GM18511 (cell line): ENCODE measurements around the gene DSCAM.

ENCODE experiments used
- ATAC-seq: cut with Tn5 transposase; IDR thresholded peaks from one replicate; pipeline ENCODE4 v1.9.1; 2021; ENCODE audit warnings: mild to moderate bottlenecking, moderate library complexity; ENCODE audit not compliant: unreplicated experiment

The DSCAM gene

DNA sequence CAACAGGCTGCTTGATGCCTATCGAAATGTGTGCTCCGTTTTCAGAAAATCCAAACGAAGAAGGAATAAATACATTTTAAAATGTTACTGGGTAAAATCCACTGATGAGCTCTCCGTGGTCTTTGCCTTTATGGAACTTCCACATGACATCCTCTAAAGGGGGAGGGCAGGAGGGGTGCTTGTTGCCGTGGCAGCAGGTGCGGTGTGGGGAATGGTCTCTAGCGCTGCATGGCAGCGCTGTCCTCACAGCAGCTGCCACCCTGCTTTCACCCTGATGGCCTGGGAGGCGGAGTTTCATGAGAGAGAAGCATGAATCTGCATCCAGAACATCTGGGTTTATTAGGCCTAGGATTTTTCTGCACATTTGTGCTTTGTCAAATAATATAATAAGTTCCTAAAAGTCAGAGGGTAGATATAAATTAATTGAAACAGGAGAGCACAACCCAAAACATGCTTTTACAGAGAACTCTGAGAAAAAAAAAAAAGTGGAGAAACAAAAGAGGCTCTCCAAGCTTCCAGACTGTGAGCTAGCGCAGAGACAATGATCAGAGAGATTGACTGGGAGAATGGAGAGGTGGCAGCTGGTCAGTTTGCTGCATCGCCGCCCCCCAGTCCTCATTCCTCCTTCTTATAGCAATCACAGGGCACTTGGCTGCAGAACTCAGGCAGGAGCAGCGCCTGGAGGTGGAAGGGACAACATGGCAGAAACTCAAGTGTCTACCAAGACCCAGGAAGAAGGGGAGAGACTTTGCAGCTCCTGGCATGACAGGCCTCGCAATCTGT is 228.6 kb downstream of the DSCAM start:
- no peak for ATAC-seq

DNA sequence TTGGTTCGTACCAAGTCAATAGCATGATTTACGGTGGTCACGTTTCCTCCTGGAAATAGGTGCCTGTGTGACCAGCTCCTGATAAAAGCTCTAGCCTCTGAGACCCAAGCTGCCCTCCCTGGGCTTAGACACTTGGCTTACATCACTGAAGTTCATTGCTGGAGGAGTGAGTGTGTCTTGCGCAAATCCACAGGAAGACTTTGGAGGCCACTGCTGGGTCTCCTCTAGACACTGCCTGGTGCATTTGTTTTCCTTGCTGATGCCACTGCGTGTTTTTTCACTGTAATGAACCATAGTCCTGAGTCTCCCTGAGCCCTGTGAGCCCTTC is 230.6 kb downstream of the DSCAM start:
- no peak for ATAC-seq

DNA sequence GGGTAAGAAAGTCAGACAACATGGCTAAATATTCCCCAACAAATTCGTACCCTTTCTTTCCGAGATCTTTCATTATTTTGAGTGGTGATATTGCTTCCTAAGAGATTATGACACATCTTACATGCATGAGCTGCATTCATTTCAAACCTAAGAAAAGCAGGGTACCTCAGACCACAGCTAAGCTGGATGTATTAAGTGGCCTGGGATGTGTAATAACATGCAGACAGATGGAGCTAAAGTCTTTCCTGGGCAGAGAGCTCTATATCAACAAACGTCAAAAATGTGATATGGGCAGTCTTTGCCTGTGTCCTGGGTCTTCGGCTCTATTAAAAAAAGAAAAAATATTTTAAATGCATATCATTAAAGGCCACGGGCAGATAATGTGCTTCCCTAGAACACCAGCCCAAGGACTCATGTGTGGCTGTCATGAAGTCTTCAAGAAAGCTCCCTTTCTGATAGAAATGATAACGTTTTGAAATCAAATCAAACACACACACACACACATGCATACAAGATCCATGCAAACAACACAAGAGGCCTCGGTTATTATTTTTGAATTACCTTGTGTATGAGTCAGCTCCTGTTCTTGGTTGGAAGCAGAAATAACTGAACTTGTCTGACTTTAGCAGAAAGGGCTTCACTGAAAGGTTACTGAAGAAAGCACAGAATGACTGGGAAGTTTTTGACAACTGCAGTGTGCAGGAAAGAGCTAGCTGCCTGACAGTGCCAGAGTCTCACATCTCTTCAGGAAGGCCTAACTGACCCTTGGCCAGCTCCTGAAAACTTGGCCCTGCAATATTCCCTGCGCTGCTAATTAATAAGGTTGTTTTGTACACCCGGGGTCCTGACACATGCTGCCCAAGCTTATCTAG is 231.2 kb downstream of the DSCAM start:
- no peak for ATAC-seq

DNA sequence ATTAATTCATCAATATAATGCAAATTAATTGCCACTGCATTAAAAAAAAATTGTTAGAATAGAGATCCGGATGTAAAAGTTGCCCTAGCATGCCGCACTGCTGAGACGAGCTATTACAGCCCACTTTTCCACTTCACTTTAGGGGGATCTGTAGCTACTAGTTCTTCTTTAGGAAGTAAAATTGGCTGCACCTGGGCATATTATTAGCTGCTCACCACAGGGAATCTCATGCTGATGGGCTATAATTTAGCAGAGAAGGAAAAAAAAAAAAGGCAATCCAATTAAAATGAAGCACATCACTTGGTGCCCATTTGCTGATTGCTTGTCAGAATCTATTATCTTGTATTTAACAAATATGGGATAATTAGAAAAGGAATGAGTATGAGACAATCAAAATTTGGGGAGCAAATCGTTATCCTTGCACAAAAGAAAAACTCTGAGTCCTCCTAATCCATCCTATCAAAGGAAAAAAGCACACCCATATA is 233.4 kb downstream of the DSCAM start:
- no peak for ATAC-seq

DNA sequence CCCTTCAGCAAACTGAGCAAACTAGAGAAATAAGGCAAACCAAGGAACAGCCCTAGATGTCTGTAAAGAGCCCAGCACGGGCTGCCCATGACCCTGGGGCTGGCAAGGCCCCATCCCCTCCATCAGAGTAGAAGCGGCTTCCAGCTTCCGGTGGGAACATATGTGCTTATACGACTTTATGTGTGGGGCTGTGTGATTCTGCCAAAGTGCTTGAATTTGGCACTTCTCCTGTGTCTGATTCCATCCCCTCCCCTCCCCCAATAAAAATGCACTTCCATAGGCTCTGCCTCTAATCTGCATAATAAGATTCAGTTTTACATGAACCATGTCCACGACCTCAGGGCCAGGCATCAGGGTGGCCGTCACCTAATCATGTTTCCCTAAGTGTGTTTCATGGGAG is 236.6 kb downstream of the DSCAM start:
- no peak for ATAC-seq

DNA sequence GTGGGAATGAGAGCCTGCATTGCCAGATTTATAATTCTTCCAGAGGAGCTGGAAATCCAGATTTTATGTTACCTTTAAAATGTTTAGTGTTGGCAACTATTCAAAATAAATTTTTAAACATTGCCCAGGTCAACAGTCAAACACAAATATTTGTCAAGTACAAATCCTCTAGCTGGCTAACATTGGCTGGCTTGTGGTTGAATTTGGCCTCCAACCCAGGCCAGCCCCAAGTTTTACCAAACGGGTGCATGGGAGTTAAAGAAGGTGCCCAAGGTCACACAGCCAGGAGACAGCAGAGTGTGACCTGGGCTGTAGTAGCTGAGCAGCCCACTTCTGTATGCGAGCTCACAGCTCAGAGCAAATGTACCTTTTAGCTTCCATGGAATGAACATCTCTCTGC is 240.6 kb downstream of the DSCAM start:
- ATAC-seq, result no peak

DNA sequence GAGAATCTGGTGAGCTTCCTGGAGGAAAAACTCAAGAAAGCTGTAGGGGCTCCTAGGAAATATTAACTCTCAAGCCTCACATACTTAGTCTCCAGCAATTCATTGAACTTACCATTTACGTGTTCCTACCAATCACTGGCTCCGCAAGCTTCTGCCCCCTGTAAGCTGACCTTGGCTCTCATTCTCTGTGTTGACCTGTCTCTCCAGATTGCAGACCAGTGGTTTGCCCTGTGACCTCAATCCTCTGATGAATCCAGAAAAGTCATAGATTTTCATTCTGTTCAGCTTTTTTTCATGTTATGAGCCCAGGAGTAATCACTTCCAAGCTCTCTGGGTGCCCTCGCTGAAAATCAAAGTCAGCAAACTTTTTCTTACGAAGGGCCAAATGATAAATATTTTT is 241.9 kb downstream of the DSCAM start:
- no peak for ATAC-seq

DNA sequence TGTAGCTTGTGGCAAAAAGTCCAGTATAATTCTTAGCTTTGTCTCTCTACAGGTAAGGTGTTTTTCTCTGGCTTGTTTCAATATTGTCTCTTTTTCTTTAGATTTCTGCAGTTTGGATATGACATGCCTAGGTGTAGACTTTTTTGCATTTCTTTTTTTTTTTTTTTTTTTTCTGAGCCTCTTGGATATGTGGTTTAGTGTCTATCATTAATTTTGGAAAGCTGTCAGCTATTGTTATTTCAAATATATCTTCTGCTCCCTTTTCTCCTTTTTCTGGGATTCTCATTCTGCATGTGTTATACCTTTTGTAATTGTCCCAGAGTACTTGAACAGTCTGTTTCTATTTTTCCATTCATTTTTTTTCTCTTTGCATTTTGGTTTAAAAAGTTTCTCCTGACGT is 243.2 kb downstream of the DSCAM start:
- ATAC-seq, result no peak

DNA sequence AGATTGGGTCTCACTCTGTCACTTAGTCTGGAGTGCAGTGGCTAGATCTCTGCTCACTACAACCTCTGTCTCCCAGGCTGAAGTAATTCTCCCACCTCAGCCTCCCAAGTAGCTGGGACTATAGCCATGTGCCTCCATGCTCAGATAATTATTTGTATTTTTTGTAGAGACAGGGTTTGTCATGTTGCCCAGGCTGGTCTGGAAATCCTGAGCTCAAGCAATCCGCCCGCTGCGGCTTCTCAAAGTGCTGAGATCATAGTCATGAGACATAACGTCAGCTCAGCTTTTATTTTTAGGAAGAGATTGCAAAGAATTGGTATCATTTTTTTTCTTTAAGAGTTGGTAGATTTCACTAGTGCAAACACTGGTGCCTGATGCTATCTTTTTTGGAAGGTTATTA is 244.9 kb downstream of the DSCAM start:
- ATAC-seq, result no peak

DNA sequence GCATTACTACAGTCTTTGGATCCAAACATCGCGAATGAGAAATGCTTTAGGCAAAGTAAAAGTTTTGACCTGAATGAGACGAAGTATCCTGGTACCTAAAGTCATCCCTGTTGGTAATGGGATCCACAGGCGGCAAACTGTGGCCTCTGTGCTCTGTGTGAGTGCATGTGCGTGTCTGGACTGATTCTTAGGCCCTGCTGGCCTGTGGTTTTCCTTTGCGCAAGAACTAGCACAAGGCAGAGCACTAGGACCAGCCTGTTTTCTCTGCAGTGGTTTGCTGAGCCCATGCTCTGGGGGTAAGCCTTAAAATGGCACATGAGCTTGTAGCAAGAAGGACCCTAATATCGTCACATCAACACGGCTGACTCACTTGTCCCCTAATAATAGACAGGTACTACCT is 251.2 kb downstream of the DSCAM start:
- no peak for ATAC-seq

DNA sequence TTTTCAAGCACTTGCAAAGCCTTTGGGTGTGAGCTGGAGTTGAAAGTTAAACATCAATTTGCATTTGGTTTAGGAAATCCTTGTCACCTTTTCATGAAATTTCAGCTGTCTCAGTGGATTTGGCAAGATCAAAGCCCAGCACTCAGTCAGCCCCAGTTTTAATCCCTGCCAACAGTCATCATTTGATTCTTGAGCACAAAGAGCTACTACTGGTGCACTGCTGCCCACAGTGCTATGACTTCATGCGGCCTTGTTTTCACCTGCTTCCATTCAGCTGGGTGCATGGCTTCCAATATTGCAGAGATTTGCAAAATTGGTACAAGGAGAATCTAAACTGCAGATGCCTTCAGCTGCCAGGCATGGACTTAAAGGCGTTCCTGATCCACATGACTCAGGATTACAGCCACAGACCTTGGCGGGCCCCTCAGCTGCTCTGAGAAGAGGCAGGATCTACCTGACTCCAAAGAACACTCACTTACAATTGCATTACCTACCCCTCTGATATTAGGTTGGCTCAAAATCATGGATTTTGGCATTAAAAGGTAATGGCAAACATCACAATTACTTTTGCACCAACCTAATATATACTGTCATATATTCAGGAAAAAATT is 259.1 kb downstream of the DSCAM start:
- no peak for ATAC-seq

DNA sequence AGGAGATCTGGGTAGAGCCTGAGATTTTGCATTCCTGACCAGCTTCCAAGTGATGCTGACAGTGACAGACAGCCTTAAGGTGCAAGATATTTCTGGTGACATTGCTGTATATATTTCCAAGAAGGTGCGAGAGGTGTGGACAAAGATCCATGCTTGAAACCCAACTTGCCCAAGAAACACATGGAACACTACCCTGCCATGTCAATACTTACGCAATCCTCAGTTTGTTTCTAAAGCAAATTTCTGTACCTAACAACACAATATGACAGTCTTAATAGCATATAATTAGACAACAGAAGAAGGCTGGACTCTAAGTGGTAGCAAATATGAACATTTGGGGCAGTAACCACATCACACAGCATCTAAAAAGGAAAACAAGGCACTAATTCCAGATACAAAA is 260.4 kb downstream of the DSCAM start:
- ATAC-seq, result no peak

DNA sequence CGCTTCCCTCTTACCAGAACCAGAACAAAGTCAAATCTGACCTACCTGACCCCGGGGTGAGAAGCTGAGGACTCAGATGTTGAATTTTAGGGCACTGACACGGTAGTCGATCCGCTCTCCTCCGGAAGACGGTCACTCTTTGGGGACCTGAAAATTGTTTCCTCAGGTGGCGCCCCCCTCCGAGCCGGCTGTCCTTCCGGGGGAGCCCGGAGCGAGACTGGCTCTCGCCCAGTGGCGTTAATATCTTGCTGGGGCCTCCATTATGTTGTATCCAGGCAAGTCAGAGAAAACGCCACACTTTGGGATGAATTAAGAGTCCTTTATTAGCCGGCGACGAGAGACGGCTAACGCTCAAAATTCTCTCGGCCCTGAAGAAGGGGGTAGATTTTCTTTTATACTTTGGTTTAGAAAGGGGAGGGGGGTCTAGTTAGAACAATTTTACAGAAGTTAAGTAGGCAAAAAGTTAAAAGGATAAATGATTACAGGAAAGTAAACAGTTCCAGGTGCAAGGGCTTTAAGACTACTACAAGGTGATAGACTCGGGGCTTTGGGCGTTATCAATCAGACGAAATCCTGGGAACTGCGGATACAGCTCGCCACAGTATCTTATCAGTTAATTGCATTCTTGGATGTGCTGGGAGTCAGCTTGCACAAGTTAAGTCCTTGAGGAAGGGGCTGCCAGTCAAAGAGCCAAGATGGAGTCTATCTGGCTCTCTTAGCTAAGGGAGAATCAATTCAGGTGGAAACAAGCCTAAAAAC is 269.5 kb downstream of the DSCAM start:
- no peak for ATAC-seq

DNA sequence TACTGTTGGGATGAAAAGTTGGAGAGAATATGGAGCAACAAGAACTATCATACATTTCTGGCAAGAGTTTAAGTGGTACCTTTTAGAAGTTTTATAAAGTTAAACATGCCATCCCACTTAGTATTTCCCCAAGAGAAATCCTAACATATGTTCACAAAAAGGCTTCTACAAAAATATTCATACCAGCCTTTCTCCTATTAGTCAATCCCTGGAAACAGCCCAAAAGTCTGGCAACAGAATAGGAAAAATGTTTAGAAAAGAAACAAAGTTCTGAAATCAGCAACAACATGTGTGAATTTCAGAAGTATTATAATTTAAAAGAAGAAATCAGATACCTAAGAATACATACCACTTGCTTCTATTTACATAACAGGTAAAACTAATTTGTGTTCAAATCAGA is 271.0 kb downstream of the DSCAM start:
- no peak for ATAC-seq

DNA sequence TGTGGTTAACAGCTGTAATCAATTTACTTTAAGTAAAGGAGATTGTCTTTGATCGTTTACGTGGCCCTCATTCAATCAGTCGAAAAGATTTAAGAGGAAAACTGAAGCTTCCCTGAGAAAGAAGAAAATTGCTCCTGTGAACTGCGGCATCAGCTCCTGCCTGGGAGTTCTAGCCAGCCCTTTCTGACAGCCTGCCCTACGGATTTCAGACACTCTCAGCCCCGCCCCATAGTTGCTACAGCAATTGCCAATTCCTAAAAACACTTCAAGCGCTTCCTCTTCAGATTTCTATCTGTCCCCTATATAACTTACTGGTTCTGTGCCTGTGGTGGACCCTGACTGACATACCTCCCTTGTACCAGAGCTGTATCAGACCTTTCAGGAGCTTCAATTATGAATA is 277.6 kb downstream of the DSCAM start:
- no peak for ATAC-seq

DNA sequence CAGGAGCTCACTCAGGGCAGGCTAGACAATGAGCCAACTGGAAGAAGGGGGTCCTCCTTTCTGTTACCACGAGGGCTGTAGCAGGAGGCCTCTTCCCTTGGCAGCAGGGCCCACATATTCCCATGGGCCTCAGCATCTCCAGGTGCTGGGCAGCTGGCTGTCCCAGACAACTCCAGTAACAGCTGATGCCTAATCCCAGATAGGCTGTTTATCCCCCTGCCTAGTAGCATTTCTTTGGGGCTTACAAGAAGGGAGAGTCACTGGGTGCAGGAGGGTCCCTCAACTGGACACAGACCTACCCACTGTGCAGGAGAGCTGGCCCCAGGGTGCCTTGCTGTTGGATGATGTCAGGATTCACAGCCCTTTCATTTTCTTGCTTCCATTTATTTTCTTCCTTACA is 278.2 kb downstream of the DSCAM start:
- ATAC-seq, result no peak

DNA sequence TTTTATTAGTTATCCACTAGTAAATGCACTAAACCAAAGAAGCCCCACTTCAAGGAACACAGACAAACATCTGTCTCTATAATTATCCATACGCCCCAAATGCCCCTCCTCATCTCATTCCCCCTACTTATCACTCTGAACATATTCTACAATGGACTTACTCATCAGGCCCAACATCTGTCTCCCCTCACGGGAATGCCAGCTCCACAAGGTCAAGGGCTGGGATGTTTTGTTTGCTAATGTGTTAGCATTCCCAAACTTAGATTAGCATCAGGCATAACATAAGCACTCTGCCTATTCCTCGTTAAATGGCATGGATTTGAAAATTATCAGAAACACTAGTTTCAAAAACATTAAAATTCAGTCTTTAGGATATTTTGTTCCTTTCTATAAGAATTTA is 279.5 kb downstream of the DSCAM start:
- no peak for ATAC-seq

DNA sequence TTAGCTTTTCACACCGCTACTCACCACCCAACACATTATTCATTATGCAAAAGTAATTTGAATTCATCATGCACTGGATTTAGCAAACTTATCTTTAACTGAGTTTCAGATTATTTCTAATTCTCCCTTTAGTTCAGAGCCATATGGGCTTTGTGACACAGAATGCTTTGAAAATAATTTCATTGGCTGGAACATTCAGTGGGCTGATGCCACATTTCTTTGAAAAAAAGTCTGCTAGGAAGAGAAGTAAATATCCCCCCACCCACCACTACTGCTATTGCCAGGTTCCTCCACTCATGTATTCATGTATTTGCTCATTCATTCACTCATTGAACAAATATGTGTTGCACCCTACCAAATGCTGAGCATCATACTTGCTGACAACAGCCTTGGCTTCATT is 280.5 kb downstream of the DSCAM start:
- no peak for ATAC-seq

DNA sequence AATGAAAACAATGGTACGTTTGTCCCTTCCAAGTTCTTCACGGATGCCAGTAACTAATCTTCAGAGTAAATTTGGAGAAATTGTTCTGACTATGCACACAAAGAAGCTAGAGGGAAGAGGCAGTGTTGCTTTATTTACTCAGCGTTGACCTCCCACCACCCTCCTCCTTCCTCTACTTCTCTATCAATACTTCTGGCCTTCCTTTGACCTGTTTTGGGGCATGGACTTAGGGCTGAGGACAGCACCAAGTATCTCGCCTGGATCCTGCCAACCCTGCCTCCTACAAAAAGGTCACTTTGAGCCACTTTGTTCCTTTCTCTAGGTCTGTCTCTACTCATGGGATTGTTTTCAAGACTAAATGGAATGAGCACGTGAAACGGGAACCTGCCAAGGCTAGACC is 282.6 kb downstream of the DSCAM start:
- ATAC-seq, result no peak

DNA sequence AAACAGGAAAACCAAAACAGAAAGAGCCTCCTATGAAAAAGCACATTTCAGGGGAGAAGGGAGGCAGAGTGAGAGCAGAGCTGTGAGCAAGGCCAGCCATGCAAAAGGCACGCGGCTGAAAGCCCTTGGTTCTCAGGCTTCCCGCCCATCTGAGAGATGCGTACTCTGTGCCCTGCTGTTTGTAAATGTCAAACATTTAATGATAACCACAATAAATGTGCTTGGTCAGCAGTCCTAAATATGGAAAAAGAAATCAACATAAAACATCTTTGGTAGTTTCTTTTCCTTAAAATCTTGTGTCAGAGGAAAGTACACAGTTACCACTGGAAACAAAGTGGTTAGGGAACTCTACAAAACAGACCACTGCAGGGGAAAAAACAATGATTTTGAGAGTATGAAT is 283.1 kb downstream of the DSCAM start:
- ATAC-seq, result no peak
